ENCODE results near the gene STK32C. TPM values are rescaled to one million over a fixed set of nuclear protein-coding genes. Genes with fewer than 3 reads are reported as not detected.

Gene STK32C
- total RNA-seq, 1 experiment from 2014 or later, result 13.5 TPM

- Mint-ChIP-seq H3K4me1 (ENCODE audit: low read depth, unreplicated experiment) (no peaks in the 10 kb centered on the region), H3K9me3 (ENCODE audit: low read depth, unreplicated experiment) (peaks cover 5% of the 10 kb centered on the region), H3K4me3 (ENCODE audit: low read depth, unreplicated experiment) (no peak overlapping the region), H3K27ac (ENCODE audit: unreplicated experiment) (no peak overlapping the region), H3K27me3 (ENCODE audit: unreplicated experiment) (peaks cover 16% of the 10 kb centered on the region), H3K36me3 (ENCODE audit: insufficient read depth, unreplicated experiment) (no peaks in the 10 kb centered on the region)
- no peak for TF ChIP-seq CTCF (IDR thresholded peaks at IDR 0.05; ENCODE audit: unreplicated experiment)
- BruUV-seq (replicated peaks), result no TSS peak
- CTCF ChIA-PET, result no interaction called here
- intact Hi-C loops (cut with micrococcal nuclease; ENCODE audit: unreplicated experiment), result no loop called here
- no peak for DNase-seq
These were observed 148.9 kb downstream of the STK32C start for GRCh38 chr10:132158823-132159222.

- no peak for DNase-seq
- intact Hi-C loops (cut with micrococcal nuclease; ENCODE audit: unreplicated experiment), result no loop called here
- H3K27ac Mint-ChIP-seq (ENCODE audit: unreplicated experiment), result no peak overlapping the region
- no TSS peak for BruUV-seq (replicated peaks)
- H3K4me3 Mint-ChIP-seq (ENCODE audit: low read depth, unreplicated experiment), result no peak overlapping the region
- no peaks in the 10 kb centered on the region for H3K36me3 Mint-ChIP-seq (ENCODE audit: insufficient read depth, unreplicated experiment)
- H3K27me3 Mint-ChIP-seq (ENCODE audit: unreplicated experiment), result peaks cover 10% of the 10 kb centered on the region
- H3K4me1 Mint-ChIP-seq (ENCODE audit: low read depth, unreplicated experiment), result no peaks in the 10 kb centered on the region
- H3K9me3 Mint-ChIP-seq (ENCODE audit: low read depth, unreplicated experiment), result peaks cover 5% of the 10 kb centered on the region
- TF ChIP-seq CTCF (IDR thresholded peaks at IDR 0.05; ENCODE audit: unreplicated experiment), result no peak
- CTCF ChIA-PET, result no interaction called here
These were observed 149.5 kb downstream of the STK32C start for GRCh38 chr10:132158122-132158741.

Other genes starting within 250 kb of the STK32C start
- gene JAKMIP3, start 242.0 kb downstream of the STK32C start, total RNA-seq (2022), result 0.05 TPM in 2 replicates
- 0.17 TPM in 1 of 2 replicates, not detected in the other for gene DPYSL4, start 121.0 kb downstream of the STK32C start, total RNA-seq (2022)
- gene LRRC27, start 24.2 kb upstream of the STK32C start, total RNA-seq (2022), result 4.6 and 5.0 TPM in 2 replicates
- gene PWWP2B, start 89.2 kb upstream of the STK32C start, total RNA-seq (2022), result 12.9 and 15.8 TPM in 2 replicates
- gene INPP5A, start 229.8 kb upstream of the STK32C start, total RNA-seq (2022), result 16.5 and 16.6 TPM in 2 replicates